ENCODE data around the gene SLC36A4. TPM values are rescaled to one million over a fixed set of nuclear protein-coding genes. Genes with fewer than 3 reads are reported as not detected.

SLC36A4 gene
- total and polyA plus RNA-seq, 11 donors, result 2.6 to 22.4 (median 7.4) TPM

GRCh38 chr11:93229876-93230275 is 32.1 kb upstream of the SLC36A4 start:
- ATAC-seq, result no peak
- no peaks in the 10 kb centered on the region for H3K9me3 ChIP-seq
- H3K4me3 ChIP-seq, result no peak overlapping the region
- H3K27me3 ChIP-seq, result peaks cover 0 to 3% (median 0%) of the 10 kb centered on the region in 9 donors
- TF ChIP-seq POLR2A (IDR thresholded peaks at IDR 0.05) (no peak), CTCF (IDR thresholded peaks at IDR 0.05) (no peak)
- H3K27ac ChIP-seq, result no peak overlapping the region
- no peak for DNase-seq
- no peaks in the 10 kb centered on the region for H3K4me1 ChIP-seq
- no peaks in the 10 kb centered on the region for H3K36me3 ChIP-seq
- WGBS, 4 donors, result 93 to 98% (median 96%) methylated on average over 1 of the region's 1 CpG
- intact Hi-C loops (cut with DNase I), result loop anchor here in 8 of 10 donors (5.0 to 10.0 kb wide), 5 partner anchors 245 to 1275 kb away; partner anchors contain the start of gene SMCO4 (in 1 of the 8)

- H3K4me3 ChIP-seq, result no peak overlapping the region
- 19 to 35% (median 20%) methylated on average over 2 of the region's 2 CpGs for WGBS, 4 donors
- intact Hi-C loops (cut with DNase I), result loop anchor here in 8 of 10 donors (2.0 to 10.0 kb wide), 3 partner anchors 281 to 285 kb away; no protein-coding TSS in a partner anchor
- peaks cover 0 to 9% (median 0%) of the 10 kb centered on the region in 9 donors for H3K27me3 ChIP-seq
- ATAC-seq (no peak), DNase-seq (no peak)
- no peak for TF ChIP-seq POLR2A (IDR thresholded peaks at IDR 0.05)
- peak in 10 of 12 donors; percentile 23 to 57 (median 40) for TF ChIP-seq CTCF (IDR thresholded peaks at IDR 0.05)
- H3K4me1 ChIP-seq, result no peaks in the 10 kb centered on the region
- H3K9me3 ChIP-seq, result no peaks in the 10 kb centered on the region
- H3K36me3 ChIP-seq, result no peaks in the 10 kb centered on the region
- no peak overlapping the region for H3K27ac ChIP-seq
Measured at GRCh38 chr11:93225662-93226061, 27.9 kb upstream of the SLC36A4 start.

GRCh38 chr11:93221539-93221938 is 23.7 kb upstream of the SLC36A4 start:
- intact Hi-C loops (cut with DNase I), result loop anchor here in 4 of 10 donors (5.0 to 10.0 kb wide), 3 partner anchors 277 to 284 kb away; no protein-coding TSS in a partner anchor
- 76 to 85% (median 82%) methylated on average over 4 of the region's 4 CpGs for WGBS, 4 donors
- ATAC-seq (no peak), DNase-seq (no peak)
- H3K27me3 ChIP-seq, result peaks cover 0 to 10% (median 0%) of the 10 kb centered on the region in 9 donors
- H3K4me3 ChIP-seq, result no peak overlapping the region
- TF ChIP-seq CTCF (IDR thresholded peaks at IDR 0.05) (no peak), POLR2A (IDR thresholded peaks at IDR 0.05) (no peak)
- H3K4me1 ChIP-seq, result no peaks in the 10 kb centered on the region
- H3K27ac ChIP-seq, result no peak overlapping the region
- no peaks in the 10 kb centered on the region for H3K36me3 ChIP-seq
- H3K9me3 ChIP-seq, result no peaks in the 10 kb centered on the region

- H3K9me3 ChIP-seq, result no peaks in the 10 kb centered on the region
- no peaks in the 10 kb centered on the region for H3K36me3 ChIP-seq
- DNase-seq (no peak), ATAC-seq (no peak)
- no peaks in the 10 kb centered on the region for H3K4me1 ChIP-seq
- H3K4me3 ChIP-seq, result no peak overlapping the region
- intact Hi-C loops (cut with DNase I), result loop anchor here in 4 of 10 donors (5.0 to 10.0 kb wide), 3 partner anchors 275 to 283 kb away; no protein-coding TSS in a partner anchor
- peaks cover 0 to 10% (median 0%) of the 10 kb centered on the region in 9 donors for H3K27me3 ChIP-seq
- TF ChIP-seq CTCF (IDR thresholded peaks at IDR 0.05) (no peak), POLR2A (IDR thresholded peaks at IDR 0.05) (no peak)
- H3K27ac ChIP-seq, result no peak overlapping the region
Measured at GRCh38 chr11:93220078-93220477, 22.3 kb upstream of the SLC36A4 start.

Data from heart left ventricle (tissue), 16 donors.